Erythroblast (primary cell): ENCODE results near the gene CAMKV.

Experiments
- GATA1 ChIP-seq: IDR thresholded peaks from 2 replicates; pipeline ENCODE4 v1.6.1; 2011; ENCODE audit warnings: low read depth, mild to moderate bottlenecking, control low read depth, low read length, moderate library complexity
- POLR2A ChIP-seq: IDR thresholded peaks from 2 replicates; pipeline ENCODE4 v1.6.1; 2011; ENCODE audit warnings: mild to moderate bottlenecking, low read length

GRCh38 chr3:49910409-49911123 lies 40.9 kb upstream of the CAMKV start:
- TF ChIP-seq POLR2A (no peak), GATA1 (no peak)
